Middle frontal gyrus (tissue), 1 donor: ENCODE measurements around the gene PHYKPL.
A peak's percentile ranks its signal among the peaks of the same experiment; 100 is the strongest.

Source experiments
- DNase-seq: peaks from one replicate; pipeline ENCODE4 v3.0.0-alpha.2; 2015; ENCODE audit warnings: low spot score; ENCODE audit errors: extremely low spot score

Gene PHYKPL

DNA sequence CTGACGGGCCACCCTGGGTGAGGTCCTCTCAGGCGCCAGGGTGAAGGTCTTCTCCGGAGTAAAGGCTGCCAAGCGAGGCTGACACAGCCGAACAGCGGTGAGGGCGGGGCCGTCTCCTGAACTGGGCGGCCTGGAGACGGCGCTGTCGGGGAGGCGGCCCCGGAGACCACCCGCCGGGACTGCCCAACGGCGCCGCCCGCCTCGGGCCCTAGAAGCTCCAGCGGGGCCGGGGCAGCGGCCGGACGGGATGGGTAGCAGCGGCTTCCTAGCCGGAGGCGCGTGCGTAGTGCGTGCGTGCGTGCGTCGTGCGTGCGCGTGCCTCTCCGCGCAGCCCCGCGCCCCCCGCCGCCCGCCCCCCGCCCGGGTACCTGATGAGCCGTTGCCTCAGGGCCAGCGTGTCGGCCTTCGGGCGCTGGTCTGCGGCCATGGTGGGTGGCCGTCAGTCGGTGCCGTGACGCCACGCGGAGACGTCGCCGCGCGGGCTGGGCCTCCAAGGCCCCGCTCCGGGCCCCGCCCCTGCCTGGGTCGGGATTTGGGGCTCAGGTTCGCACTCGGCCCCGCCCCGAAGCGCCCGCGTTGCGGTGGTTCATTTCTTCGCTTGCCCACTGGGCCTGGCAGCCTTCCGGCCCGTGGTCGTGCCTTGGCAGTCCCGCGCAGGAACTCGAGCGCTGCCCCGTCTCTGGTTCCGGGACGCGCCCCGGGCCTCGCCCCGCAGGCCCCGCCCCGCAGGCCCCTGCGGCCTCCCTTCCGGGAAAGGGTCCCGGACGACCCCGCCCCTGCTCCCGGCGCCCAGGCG is at the start of gene PHYKPL:
TSS of gene PHYKPL (minus strand) at position 679 of the 796 bp plus-strand sequence. CDS start at position 427, 252 bp downstream.
- DNase-seq = peak; percentile 33

DNA sequence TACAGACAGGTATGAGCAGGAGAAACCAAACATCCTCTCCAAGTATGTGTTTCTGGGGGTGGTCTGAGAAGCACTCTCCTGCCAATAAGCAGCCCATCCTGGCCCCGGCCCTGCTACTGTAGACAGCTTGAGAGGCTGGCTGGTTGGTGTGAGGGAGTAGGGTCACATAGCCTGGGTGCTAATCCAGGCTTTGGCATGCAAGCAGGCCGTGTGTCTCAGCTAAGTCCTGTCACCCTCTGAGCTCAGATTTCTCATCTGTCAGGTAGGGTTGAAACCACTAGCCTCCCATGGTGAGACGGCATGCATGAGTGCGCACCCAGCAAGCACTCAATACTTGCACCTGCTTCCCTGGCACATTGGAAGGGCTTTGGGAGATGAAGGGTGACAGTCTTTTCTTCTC is 49.8 kb upstream of the PHYKPL start:
- no peak for DNase-seq

DNA sequence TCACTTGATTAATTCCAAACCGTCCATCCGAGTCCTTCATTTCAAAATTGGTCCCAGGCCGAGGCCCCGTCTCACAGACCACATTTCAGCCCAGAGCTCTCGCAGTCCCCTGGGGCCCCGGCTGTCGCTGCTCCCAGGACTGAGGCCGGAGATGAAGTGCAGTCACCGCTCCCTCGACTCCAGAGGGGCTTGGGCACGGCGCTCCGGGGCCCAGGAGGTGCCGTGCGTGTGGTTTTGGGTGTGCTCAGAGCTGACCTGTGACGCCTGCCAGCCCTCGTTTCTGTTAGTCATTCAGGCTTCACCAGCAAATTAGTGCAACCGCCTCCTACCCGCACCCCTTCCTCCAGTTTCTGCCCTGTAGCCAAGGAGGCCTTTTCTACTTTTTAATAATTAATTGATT is 48.7 kb upstream of the PHYKPL start:
- DNase-seq = no peak

DNA sequence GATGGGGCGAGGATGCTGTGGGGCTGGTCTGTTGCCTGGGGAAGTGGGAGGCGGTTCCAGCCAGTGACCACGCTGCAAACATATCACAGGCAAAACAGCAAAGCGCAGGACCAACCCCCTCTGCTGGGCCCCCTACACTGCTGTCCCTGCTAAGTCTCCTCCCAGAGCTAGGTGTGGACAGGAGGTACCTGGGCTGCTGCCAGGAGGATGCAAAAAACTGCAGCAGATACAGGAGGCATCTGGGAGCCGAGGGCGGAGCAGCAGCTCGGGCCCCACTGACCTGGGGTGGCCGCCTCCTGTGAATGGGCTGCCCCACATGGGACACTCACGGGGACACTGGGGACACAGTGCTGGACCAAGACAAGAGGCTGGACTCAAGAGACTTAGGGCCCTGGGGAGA is 48.0 kb upstream of the PHYKPL start:
- DNase-seq = no peak

DNA sequence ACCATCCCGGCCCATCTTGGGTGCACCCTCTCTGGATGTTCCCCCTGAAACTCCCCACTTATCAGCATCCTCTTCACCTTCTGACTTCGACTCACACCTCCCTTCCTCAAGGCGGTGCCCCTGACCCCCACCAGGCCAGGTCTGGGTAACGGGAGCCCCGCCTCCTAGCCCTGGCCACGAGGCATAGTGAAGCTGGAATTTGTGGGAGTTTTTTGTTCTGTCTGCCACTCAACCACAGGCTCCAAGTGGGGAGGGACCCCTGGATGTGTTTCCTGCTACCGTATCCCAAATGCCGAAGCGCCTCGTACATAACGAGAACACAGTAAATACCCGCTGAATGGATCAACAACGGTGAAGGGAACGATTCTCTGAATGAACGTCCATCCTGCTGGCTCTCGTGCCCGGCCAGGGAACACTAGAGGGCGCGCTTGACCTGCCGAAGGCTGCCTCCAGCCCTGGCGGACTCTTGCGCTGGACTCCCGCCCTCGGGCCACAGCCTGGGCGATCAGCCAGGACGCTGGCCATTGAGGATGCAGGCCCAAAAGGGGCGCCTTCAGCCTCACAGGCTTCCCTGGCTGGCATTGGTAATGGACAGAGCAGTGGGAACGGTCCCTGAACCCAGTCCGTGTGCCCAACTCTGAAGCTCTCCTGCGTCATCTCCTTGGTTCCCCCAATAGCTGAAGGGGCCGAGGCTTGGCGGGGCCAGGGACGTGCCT is 47.3 kb upstream of the PHYKPL start:
- peak; percentile 88 for DNase-seq

DNA sequence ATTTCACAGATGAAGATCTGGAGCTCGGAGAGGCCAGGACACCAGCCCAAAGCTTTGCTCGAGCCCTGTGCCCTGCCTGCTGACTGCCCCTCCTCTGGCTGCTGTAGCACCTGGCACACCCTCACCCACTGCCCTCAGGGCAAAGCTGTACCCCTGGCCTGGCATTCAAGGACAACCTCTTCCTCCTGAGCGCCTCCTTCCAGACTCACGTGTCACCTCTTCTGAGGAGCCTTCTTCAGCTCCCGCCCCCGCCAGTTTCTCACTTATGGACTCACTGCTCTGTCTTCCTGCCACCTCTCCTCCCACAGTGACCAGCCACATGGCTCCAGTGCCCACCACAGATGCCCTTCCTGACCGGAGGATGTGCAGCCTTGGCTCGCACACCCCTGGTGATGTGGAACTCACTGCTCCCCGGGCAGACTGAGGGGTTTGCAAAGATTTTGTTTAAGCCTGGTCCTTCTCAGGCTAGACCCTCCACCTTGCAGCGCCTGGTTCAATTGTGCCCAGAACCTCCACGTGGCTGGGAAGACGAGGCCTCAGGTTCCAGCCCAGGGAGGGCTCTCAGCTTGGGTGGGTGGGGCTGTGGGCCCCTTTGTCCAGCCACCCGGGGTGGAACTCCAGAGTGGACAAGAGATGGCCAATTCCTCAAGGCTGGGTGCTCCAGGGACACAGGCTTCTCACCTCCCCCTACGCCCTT is 46.6 kb upstream of the PHYKPL start:
- no peak for DNase-seq

DNA sequence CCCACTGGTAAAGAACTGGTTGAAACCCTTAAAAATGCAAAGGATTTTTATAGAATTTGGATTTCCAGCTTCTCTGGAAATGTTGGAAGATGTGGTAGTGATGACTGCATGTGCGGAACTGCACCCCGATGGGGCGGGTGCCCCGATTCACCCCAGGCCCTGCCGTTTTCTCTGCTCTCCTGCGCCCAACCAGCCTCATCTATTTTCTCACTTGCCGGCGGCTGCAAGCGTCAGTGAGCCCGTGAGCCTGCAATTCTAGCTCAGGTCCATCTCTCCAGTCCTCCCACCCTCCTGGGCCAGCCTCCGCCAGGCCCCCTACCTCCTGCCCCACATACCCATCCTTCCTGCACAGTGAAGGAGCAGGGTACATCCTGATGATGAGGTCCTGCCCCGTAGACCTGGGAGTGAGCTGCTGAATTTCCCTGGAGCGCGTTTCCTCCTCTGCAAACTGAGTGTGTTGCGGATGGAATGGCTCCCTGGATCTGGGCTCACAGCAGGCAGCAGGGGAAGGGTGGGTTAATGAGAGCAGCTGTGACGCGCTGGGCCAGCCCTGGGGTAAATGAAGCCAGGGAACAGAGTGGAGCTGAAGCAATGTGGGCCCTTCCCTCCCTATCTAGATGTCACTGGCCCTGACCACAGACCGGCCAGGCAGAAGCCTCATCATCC is 45.9 kb upstream of the PHYKPL start:
- DNase-seq = no peak

DNA sequence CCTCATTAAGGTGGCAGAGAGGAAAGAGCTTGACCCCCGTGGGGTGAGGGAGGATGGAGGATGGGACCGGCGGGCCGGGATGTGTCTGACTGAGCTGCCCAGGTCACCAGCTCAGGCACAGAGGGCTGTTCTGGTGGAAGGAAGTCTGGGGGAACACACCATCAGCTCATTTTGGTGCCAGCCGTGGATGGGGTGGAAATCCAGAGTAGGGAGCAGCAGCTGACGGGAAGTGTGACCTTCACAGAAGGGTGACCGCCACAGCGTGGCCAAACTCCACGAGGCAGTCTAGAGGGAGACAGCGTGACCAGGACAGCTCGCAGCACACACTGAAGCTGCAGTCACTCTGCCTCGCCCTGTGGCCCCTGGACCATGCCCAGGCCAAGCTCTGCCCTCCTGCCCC is 45.3 kb upstream of the PHYKPL start:
- no peak for DNase-seq

DNA sequence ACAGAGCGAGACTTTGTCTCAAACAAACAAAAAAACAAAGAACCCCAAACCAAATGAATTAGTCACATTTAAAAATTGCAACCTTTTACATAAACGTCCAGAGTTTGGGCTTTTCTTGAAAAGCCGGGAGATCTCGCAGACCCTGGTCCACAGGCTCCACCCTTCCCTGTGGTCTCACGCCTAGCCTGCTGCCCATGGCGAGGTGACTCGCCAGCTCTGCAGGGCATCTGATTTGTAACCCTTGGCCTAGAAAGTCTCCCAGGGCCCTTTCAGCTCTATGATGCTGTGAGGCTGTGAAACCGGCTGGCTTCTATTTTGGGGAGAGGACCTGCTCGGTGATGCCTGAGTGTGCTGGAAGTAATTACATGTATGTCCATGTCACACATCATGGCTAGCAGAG is 44.7 kb upstream of the PHYKPL start:
- no peak for DNase-seq

DNA sequence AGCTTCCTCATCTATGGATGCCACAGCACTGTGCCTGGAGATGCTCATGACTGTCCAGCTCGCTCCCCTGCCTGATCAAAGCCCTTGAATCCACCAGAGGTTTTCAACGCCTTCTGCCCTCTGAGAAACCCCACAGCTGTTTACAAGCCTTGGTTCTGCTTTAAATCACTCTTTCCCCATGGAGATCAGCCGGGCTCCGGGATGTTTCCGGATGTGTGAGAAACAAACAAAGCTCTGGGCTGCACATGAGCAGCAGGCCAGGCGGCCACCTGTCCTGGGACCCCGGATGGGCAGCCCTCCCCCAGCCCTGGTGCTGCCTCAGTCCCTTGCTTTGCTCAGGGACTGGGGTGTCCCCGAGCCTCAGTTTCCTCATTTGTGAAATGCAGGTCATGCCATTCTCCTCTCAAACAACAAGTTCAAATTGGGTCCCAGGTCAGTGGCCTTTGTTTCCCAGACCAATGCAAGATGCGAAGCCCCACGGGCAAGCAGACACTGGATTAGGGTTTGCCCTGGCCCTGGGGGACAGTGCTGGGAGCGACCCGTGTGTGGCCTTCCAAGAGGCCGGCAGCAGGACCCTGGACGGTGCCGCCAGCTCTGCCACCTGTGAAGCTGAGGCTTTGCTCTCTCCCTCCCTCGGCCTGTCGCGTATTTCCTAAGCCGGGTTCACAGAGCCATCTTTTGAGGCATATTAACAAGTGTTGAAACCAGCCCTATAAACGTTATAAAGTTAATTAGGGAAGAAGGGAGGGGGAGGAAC is 42.4 kb upstream of the PHYKPL start:
- DNase-seq = no peak

DNA sequence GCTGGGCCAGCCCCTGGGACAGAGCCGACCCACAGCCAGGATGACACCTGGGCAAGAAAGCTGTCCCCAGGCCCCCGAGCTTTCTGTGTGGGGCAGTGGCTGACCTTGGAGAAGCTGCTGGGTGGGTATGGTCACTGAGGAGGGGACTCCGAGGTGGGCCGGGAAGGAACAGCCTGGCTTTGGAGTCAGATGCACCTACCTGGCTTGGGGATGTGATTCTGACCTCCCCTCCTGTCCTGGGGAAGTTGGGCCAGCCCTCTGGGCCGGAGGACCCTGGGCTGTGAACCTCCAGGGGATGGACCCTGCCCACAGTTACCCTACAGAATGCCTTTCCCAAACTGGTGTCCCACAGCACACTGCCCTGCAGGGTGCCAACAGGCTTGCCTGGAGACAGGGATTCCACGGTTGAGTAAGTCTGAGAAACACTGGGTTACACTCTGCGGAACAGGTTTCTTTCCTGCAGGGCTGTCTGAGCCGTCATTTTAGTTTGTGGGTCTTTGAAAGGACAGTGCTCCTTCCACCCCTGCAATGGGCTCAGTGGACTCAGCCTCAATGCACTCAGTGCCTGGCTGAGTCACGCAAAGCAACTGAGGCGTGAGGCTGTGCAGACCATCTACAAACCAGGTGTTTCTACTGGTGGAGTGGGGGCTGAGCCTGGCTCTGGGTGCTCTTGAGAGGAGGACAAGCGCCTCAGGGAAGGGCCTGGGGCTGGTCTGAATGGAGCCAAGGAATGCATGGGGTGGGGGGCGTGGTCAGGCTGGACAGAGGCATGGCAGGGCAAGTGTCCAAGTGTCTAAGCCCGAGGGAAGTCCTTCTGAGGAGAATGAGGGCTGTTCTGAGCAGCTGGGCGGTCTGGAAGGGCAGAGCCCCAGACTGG is 41.3 kb upstream of the PHYKPL start:
- DNase-seq = no peak

DNA sequence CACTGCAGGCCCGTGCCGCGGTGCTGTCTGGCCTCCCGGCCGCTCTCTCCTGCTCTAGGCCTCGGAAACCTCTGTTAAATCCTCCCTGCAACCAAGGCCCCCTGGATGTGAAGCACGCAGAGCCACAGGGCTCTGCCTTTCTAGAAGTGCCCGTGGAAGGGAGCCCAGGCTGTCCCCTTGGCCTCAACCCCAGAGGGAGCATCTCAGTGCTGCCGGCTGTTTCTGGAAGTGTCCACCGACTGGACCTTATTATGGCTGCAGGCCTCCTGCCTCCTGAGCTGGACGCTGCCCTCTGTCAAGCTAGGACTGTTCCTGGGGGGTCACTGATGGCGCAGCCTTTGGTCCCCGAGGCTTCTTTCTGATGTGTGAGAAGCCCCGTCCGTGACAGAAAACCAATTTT is 40.4 kb upstream of the PHYKPL start:
- no peak for DNase-seq

DNA sequence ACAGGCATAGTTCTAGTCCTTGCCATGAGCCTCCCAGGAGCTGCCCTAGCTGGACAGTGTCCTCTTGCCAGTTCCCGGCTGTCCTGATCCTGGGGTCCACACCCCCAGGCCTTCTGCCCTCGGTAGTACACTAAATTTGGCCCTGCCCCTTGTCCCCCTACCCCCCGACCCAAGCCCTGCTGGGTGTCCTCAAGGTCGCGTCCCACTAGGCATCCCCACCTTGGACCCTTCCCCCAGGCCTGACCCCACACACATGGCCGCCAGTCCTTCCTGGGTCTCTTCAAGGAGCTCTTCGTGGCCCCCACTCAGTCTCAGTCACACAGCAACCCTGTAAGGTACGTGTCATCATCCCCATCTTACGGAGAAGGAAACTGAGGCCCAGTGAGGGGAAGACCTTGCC is 40.0 kb upstream of the PHYKPL start:
- no peak for DNase-seq

DNA sequence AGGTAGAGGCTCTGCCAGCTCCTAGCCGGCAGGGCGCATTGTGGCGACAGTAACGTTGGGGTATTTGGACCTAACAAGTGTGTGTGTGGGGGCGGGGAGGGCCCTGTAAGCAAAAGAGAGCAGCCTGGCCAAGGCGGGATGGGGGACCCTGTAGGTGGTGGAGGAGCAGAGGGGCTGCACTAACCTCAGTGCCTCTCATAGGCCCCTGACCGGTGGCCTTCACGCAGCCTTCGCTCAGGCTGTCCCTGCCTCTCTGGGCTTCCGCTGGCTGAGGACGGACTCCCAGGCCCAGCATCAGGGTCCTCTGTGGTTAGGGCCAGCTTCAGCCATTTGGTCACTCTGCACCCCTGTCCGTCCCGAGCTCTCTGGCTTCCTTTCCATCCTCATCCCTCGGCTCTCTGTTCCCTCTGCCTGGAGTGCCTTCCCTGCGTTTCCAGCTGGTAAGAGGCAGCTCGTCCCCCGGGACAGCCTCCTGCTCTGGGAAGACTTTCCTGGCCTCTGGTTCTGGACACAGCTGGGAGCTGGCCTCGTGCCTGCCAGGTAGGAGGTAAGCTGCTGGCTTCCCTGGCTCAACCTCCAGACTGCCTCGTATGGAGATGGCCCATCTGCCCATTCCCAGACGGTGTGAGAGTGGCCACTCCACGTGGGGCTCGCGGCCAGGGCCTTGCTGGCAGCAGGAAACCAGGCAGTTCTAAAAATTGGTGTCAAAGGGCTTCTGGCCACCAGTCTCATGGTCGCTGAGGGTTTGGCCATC is 39.3 kb upstream of the PHYKPL start:
- DNase-seq = no peak

DNA sequence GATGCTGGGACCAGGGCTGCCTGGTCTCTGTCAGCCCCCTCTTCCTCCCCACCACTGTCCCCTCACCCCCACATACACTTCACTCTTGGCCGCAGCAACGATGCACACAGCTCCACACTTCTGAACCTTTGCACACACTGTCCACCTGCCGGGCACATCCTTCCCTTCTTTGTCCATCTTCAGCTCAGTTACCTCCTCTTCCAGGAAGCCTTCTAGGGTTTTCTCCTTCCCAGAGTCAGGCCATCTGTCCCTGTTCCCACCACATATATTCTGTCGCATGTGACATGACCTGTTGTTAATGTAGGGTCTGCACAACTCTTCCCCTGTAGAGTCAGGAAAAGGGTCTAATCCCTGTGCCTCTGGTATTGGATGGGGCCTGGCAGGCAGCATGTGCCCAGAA is 38.6 kb upstream of the PHYKPL start:
- no peak for DNase-seq

DNA sequence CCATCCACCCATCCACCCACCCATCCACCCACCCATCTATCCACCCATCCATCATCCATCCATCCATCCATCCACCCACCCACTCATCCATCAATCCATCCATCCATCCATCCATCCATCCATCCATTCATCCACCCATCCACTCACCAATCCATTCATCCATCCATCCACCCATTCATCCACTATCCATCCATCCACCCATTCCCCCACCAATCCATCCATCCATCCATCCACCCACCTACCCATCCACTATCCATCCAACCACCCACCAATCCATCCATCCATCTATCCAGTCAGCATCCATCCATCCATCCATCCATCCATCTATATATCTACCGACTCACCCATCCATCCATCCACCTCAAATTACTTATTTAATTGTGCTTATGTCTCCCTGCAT is 36.9 kb upstream of the PHYKPL start:
- DNase-seq = no peak

DNA sequence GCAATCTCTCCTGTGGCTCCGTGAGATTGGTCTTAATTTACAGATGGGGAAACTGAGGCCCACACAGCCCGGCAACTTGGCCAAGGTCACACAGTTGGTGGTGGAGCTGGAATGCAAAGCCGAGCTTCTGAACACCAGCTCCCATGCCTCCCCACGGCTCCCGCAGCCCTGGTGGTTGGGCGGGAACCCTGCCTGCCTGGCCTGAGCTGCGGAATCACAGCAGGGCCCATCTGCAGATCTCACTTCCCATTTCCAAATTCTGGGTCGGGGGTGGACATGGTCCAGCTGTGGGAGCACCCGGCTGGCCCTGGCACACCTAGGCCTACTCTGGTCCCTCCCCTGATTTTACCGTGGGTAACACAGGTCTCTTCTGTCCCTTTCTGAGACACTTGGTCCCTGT is 35.3 kb upstream of the PHYKPL start:
- DNase-seq = no peak

DNA sequence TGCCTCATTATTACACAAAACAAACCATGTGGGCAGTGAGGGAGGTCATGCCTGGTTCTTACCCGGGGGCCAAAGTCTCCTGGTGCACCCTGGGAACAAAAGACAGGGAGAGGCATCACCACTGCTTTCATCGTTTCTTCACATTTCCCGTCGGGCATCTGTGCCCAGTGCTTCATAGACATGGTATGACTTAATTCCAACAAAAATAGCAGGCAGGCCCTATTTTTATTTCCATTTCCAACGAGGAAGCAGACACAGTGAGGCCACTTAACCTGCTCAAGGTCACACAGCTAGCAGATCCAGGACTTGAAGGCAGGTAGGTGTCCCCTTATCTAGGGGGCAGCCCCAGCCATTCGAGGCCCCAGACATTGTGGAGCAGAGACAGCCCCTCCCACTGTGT is 34.6 kb upstream of the PHYKPL start:
- no peak for DNase-seq

DNA sequence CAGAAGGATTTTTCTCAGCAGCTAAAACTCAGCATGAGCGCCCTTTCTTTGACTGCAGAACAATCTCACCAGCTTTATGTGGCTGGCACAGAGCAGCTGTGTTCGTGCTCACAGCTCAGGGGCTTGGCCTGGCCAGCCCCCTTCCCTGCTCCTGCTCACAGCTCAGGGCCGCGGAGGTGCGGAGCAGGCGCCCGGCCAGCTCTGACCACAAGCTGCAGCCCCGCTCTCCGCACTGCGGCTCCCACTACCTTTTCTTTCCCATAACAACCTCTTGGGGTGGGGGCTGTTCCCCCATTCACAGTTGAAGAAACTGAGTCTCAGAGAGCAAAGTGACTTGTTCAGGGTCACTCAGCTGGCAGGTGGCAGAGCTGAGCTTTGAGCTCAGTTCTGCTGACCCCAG is 34.0 kb upstream of the PHYKPL start:
- no peak for DNase-seq
